HG02678 (cell line): ENCODE results near the gene TOMM34.

Experiments used
- ATAC-seq: cut with Tn5 transposase; IDR thresholded peaks from one replicate; pipeline ENCODE4 v1.9.1; 2021; ENCODE audit warnings: mild to moderate bottlenecking, moderate library complexity; ENCODE audit not compliant: unreplicated experiment

Gene TOMM34

GRCh38 chr20:44963325-44964215 lies 3.4 kb upstream of the TOMM34 start:
- ATAC-seq = no peak

DNA sequence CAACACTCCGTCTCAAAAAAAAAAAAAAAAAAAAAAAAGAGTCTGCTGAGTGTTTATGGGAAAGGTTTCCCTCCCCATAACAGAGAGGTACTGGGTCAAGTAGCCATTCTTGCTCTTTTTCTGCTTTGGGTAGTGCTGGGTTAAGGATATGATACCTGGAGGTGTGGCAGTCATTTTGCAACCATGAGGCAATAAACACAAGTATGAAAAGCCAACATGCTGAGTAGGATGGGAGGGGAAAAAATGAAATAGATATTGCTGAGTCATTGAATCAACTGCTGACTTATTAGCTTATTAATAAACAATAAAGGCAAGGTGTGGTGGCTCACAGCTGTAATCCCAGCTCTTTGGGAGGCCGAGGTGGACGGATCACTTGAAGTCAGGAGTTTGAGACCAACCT lies 2.3 kb upstream of the TOMM34 start:
- ATAC-seq = no peak

DNA sequence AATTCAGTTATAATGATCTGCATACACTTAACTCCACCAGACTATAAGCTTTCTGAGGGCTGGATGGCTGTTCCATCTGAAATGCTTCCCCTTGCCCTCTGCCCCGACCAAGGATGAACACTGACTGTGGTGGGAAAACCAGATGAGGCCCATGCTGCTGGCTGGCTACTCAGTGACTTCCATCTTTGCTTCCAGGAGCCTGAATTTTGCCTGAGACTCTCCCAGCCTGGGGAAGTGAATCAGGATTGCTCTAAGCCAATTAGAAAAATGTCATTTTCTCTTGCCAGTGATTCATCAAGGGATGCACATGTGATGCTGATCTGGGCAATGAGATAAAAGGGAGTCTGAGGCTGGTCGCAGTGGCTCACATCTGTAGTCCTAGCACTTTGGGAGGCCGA lies 1.7 kb upstream of the TOMM34 start:
- no peak for ATAC-seq

GRCh38 chr20:44961011-44961869 lies 1.0 kb upstream of the TOMM34 start:
- ATAC-seq = no peak

GRCh38 chr20:44959638-44960102 lies 527 bp downstream of the TOMM34 start:
- peak; percentile 11 for ATAC-seq

GRCh38 chr20:44959082-44959637 lies 1.0 kb downstream of the TOMM34 start:
- no peak for ATAC-seq

GRCh38 chr20:44958276-44958675 lies 1.9 kb downstream of the TOMM34 start:
- no peak for ATAC-seq

- ATAC-seq = no peak
Observed at GRCh38 chr20:44956410-44956809, 3.8 kb downstream of the TOMM34 start.

GRCh38 chr20:44955270-44955669 lies 4.9 kb downstream of the TOMM34 start:
- no peak for ATAC-seq

DNA sequence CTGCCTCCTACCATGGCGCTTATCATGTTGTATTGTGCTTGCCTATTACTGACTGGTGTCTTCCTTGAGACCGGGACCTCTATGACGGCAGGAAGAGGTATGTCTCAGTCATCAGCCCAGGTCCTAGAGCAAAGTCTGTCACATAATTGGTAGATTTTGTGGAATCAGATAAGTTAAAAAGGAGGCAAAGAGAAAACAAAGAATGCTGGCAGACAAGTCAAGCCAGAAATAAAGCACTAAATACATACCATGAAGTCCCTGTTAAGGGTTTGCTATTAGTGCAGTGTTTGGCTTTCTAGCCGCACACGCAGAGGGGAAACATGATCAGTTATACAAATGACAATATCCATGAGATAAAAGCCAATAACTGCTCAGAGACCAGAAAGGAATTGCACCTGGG lies 6.0 kb downstream of the TOMM34 start:
- ATAC-seq = no peak

GRCh38 chr20:44952731-44953130 lies 7.5 kb downstream of the TOMM34 start:
- ATAC-seq = no peak

GRCh38 chr20:44950368-44950767 lies 9.8 kb downstream of the TOMM34 start:
- ATAC-seq = no peak

- ATAC-seq = no peak
Observed at GRCh38 chr20:44948513-44948912, 11.7 kb downstream of the TOMM34 start.

GRCh38 chr20:44948107-44948506 lies 12.1 kb downstream of the TOMM34 start:
- no peak for ATAC-seq

DNA sequence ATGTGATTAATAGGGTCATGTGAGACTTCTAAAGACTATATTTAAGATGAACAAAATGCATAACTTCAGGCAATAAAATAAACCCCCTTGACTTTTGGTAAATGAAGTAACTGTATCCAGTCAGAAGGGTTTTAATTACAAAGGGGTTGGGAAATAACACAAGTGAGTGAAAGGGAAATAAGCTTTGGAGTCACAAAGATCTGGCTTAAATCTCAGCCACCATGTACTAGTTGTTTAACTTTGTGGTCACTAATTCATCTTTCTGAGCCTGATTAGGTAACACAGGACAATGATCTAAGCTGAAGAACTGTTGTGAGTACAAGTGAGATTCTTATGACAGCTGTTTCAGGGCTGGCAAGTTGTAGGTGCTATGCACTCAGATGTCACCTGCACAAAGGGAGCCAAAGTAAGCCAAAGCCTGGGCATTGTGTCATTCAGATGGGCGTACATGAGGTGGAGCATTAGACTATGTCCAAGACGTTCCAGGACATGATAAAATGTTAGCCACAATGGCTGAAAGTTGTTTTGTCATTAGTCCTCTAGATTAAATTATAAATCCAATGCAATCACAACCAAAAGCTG lies 13.8 kb downstream of the TOMM34 start:
- ATAC-seq = no peak

- ATAC-seq = no peak
Observed at GRCh38 chr20:44945261-44945660, 14.9 kb downstream of the TOMM34 start.

DNA sequence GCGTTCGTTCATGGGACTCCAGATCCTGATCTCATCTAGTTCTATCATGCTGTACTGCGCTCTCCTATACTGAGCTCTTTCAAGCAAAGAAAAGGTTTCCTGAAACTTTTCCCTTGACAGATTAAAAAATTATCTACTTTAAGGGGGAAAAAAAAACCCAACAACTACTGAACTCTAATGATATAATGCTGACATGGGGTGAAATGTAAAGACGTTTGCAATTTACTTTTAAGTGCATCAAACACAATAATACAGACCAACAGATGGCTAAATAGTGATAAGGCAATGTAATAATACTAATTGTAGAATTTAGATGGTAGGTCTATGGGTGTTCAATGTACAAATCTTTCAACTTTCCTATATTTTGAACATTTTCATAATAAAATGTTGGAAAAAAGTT lies 16.4 kb downstream of the TOMM34 start:
- ATAC-seq = no peak

- no peak for ATAC-seq
Observed at GRCh38 chr20:44942264-44942973, 17.8 kb downstream of the TOMM34 start.

- no peak for ATAC-seq
Observed at GRCh38 chr20:44941120-44941691, 19.0 kb downstream of the TOMM34 start.

DNA sequence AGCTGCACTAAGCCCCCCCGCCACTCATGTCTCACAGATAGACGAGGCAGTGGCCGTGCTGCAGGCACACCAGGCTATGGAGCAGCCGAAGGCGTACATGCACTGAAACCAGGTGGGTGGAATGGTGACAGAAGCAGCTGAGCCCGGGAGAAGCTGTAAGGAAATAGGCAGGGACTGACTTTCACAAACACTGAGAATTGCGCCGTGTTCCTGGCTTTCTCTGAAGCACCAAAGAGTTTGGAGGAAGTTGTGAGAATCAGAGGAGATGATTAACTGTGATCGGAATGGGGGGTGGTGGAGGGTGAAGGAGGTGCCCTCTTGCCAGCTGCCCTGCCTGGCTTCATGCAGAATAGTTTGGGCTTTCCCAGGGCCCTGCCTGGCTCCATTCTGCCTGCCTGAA lies 21.6 kb downstream of the TOMM34 start:
- ATAC-seq = no peak
